ENCODE measurements around the gene TTC7B.

TTC7B gene

GRCh38 chr14:90630171-90630806, 185.9 kb downstream of the TTC7B start:
- H3K27me3 ChIP-seq: no peaks in the 10 kb centered on the region
- no peak for TF ChIP-seq CTCF (IDR thresholded peaks at IDR 0.05; ENCODE audit: low read depth, low read length)
- DNase-seq: no peak
- peaks cover 3% of the 10 kb centered on the region; the same call in 1 of the 2 replicates for H3K4me1 ChIP-seq
- H3K9me3 ChIP-seq: no peaks in the 10 kb centered on the region
- H3K4me3 ChIP-seq (ENCODE audit: low read depth, low read length): no peak overlapping the region
- no peaks in the 10 kb centered on the region for H3K36me3 ChIP-seq

- no peak for DNase-seq
- TF ChIP-seq CTCF (IDR thresholded peaks at IDR 0.05; ENCODE audit: low read depth, low read length): no peak
- peaks cover 8% of the 10 kb centered on the region for H3K4me1 ChIP-seq
Measured at GRCh38 chr14:90629471-90629870, 186.8 kb downstream of the TTC7B start.

GRCh38 chr14:90628825-90629224, 187.4 kb downstream of the TTC7B start:
- no peak for TF ChIP-seq CTCF (IDR thresholded peaks at IDR 0.05; ENCODE audit: low read depth, low read length)
- no peak for DNase-seq

More at GRCh38 chr14:90629471-90629870, 186.8 kb downstream of the TTC7B start:
- H3K4me3 ChIP-seq (ENCODE audit: low read depth, low read length): no peak overlapping the region
- no peaks in the 10 kb centered on the region for H3K36me3 ChIP-seq
- no peaks in the 10 kb centered on the region for H3K27me3 ChIP-seq
- no peaks in the 10 kb centered on the region for H3K9me3 ChIP-seq

GRCh38 chr14:90627478-90627877, 188.8 kb downstream of the TTC7B start:
- Histone ChIP-seq H3K4me1 (peaks cover 11% of the 10 kb centered on the region), H3K27me3 (no peaks in the 10 kb centered on the region), H3K4me3 (ENCODE audit: low read depth, low read length) (no peak overlapping the region), H3K36me3 (no peaks in the 10 kb centered on the region; the same call in 1 of the 2 replicates), H3K9me3 (no peaks in the 10 kb centered on the region)
- no peak for DNase-seq
- TF ChIP-seq CTCF (IDR thresholded peaks at IDR 0.05; ENCODE audit: low read depth, low read length): no peak

More at GRCh38 chr14:90628825-90629224, 187.4 kb downstream of the TTC7B start:
- no peaks in the 10 kb centered on the region for H3K27me3 ChIP-seq
- no peak overlapping the region for H3K4me3 ChIP-seq (ENCODE audit: low read depth, low read length)
- peaks cover 11% of the 10 kb centered on the region for H3K4me1 ChIP-seq
- no peaks in the 10 kb centered on the region for H3K9me3 ChIP-seq
- no peaks in the 10 kb centered on the region for H3K36me3 ChIP-seq

GRCh38 chr14:90626550-90626949, 189.7 kb downstream of the TTC7B start:
- no peak for TF ChIP-seq CTCF (IDR thresholded peaks at IDR 0.05; ENCODE audit: low read depth, low read length)
- peaks cover 11% of the 10 kb centered on the region for H3K4me1 ChIP-seq
- H3K4me3 ChIP-seq (ENCODE audit: low read depth, low read length): no peak overlapping the region
- H3K9me3 ChIP-seq: no peaks in the 10 kb centered on the region
- H3K36me3 ChIP-seq: no peaks in the 10 kb centered on the region; the same call in 1 of the 2 replicates
- DNase-seq: no peak
- no peaks in the 10 kb centered on the region for H3K27me3 ChIP-seq

GRCh38 chr14:90625445-90625844, 190.8 kb downstream of the TTC7B start:
- Histone ChIP-seq H3K36me3 (no peaks in the 10 kb centered on the region; the same call in 1 of the 2 replicates), H3K27me3 (no peaks in the 10 kb centered on the region), H3K4me1 (peaks cover 11% of the 10 kb centered on the region), H3K9me3 (no peaks in the 10 kb centered on the region), H3K4me3 (ENCODE audit: low read depth, low read length) (no peak overlapping the region)
- no peak for TF ChIP-seq CTCF (IDR thresholded peaks at IDR 0.05; ENCODE audit: low read depth, low read length)
- DNase-seq: no peak

Measured in BE2C (cell line).